GM12875 (cell line): ENCODE data around the gene POU2F1.
"Not testable (repeated sequence)": the region's sequence is repeated elsewhere in the genome, so short reads cannot be mapped to it uniquely, and the experiment has no call there.

Source experiments
- H3K4me3 ChIP-seq: one replicate; pipeline ENCODE4 v1.5.1; 2011; ENCODE audit warnings: low read depth, low read length, control low read depth
- TF ChIP-seq, protein P1 (sequence below): IDR thresholded peaks from 2 replicates; pipeline ENCODE4 v1.5.1; 2011; ENCODE audit warnings: low read depth, mild to moderate bottlenecking, control low read depth, inconsistent platforms, low read length, moderate library complexity, borderline replicate concordance; ENCODE audit not compliant: insufficient read depth

POU2F1 gene

DNA sequence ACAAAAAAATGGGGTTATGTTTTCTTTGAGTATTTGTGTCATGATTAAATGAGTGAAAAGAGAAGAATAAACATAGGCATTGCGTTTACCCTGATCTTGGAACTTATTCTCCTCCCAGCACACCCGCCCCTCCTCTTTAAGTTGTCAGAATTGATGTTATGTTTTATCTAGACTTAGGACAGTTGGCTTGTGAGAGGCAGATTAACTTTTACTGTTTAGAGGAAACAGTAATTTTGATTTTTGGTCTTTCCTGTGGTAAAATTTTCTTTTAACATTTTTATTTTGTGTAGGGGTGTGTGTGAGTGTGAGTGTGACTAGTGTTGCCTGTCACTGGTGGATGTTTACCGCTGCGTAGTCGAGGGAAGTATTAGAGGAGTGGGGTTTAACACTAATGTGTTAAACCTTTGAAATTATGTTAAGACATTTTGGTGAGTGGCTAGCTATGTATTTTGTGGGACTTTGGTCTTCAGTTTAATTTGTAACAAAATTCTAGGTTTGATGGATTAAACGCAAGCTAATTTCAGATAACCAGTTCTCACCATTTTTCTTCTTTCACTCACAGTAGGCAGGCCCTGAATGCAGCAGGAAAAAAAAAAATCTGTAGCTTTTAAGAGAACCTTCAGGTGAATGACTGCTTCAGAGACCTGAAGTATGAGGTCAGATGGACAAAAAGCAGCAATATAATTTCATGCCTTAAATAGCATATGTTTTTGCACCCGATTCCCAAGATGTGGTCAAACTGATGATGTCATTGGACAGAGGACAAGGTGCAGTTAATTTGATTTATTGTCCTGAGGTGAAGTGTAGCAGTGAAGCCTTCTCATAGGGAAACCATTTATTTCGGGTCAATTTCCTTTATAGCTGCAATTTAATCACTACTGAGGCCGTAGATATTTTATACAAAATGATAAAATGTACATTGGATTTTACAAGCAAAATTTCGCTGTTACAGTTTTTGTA lies 2.7 kb downstream of the POU2F1 start:
- H3K4me3 ChIP-seq: no peak overlapping the region
- TF ChIP-seq, protein P1, sequence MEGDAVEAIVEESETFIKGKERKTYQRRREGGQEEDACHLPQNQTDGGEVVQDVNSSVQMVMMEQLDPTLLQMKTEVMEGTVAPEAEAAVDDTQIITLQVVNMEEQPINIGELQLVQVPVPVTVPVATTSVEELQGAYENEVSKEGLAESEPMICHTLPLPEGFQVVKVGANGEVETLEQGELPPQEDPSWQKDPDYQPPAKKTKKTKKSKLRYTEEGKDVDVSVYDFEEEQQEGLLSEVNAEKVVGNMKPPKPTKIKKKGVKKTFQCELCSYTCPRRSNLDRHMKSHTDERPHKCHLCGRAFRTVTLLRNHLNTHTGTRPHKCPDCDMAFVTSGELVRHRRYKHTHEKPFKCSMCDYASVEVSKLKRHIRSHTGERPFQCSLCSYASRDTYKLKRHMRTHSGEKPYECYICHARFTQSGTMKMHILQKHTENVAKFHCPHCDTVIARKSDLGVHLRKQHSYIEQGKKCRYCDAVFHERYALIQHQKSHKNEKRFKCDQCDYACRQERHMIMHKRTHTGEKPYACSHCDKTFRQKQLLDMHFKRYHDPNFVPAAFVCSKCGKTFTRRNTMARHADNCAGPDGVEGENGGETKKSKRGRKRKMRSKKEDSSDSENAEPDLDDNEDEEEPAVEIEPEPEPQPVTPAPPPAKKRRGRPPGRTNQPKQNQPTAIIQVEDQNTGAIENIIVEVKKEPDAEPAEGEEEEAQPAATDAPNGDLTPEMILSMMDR: no peak

DNA sequence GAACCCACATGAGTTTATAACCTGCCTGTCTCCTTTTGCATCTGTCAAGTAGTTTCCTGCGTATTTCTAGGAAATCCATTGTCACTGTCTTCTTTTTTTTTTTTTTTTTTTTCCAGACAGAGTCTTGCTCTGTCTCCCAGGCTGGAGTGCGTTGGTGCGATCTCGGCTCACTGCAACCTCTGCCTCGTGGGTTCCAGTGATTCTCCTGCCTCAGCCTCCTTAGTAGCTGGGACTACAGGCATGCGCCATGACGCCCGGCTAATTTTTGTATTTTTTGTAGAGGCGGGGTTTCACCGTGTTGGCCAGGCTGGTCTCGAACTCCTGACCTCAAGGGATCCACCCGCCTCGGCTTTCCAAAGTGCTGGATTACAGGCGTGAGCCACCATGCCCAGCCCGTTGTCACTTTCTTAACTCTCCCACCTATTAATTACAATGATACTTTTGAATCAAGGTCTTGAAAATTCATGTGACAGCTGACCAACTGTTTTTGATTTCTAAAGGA lies 4.1 kb downstream of the POU2F1 start:
- not testable (repeated sequence) for H3K4me3 ChIP-seq

DNA sequence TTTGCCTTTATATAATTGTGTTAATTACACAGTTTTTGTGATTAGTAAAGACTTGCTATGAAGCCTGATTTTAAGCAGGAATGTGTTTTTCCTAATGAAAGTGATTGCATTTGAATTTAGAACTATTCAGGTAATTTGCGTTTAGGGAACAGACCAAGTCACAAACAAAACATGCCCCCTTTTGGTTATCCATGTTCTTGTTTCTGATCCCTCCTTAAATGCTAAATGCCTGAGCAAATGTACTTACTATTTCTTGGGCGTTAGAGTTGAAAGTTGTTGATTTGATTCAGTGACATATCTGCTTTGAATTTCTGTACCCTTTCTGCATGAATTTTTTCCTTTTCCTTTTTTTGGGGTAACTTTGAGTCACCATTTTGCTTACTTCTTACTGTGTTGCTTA lies 5.2 kb downstream of the POU2F1 start:
- H3K4me3 ChIP-seq: no peak overlapping the region
- TF ChIP-seq, protein P1: no peak

DNA sequence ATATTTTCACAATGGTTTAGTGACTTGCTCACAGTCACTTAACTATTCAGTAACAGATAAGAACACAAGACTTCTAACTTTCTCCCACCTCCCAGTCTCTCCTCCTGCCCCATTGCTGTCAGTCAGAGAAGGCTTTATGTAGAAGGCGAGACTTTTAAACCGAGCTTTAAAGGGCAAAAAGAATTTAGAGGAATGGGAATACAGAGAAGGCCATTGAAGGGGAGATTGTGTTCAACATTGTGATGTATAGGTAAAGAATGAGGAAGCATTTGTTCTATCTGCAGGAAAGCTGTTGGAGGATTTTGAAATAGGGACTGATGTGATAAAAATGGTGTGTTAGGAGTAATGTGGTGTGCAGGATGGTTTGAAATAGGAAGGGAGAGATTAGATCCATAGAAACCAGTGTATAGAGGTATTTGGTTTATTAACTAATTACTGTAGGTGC lies 7.3 kb downstream of the POU2F1 start:
- TF ChIP-seq, protein P1: no peak

DNA sequence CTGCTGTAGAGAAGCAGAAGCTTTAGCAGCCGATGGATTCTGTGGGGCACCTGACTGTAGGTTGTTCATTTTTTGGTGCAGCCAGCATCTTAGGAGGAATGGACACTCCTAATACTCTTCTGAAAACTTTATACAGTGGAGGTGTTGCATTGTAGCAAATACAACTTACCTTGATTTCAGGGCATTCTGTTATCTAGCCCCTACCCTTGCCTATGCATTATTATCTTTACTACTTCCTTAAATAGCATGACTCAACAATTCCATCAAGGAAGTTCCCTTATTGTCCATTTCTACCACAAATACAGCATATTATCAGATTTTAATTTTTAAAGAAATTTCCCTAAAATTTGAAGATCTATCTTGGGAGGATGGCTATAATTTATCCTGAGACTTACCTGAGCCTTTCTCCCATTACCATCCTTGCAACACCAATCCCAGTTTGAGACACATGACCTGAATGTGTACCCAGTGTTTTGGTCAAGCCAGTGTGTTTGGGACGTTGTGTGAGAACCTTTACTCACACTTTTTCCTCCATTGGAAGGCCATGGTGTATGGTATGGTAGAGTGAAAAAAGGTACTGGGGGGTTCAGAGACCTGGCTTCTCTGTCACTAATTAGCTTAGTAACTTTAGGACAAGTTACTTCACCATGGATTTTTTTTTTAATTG lies 9.2 kb downstream of the POU2F1 start:
- TF ChIP-seq, protein P1: no peak
- H3K4me3 ChIP-seq: no peak overlapping the region

More for the DNA sequence above, 7.3 kb downstream of the POU2F1 start:
- no peak overlapping the region for H3K4me3 ChIP-seq

DNA sequence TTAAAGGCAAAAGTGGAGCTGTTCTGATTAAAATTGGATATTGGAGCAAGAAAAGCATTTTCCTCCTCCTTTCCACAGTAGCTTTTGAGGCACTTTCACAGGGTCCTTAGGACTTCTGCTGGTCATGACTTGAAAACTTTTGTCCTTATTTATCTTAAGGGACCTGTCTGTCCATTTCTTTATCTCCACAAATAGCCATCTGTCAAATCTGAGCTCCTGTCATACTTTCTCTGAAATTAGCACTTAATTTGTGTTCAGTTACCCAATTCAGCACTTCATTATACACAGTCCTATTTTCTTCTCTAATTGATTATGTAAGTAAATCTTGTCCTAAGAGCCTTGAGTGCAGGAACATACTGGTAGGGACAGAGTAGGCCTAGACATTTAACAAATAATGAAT lies 9.8 kb downstream of the POU2F1 start:
- no peak overlapping the region for H3K4me3 ChIP-seq
- TF ChIP-seq, protein P1: no peak

DNA sequence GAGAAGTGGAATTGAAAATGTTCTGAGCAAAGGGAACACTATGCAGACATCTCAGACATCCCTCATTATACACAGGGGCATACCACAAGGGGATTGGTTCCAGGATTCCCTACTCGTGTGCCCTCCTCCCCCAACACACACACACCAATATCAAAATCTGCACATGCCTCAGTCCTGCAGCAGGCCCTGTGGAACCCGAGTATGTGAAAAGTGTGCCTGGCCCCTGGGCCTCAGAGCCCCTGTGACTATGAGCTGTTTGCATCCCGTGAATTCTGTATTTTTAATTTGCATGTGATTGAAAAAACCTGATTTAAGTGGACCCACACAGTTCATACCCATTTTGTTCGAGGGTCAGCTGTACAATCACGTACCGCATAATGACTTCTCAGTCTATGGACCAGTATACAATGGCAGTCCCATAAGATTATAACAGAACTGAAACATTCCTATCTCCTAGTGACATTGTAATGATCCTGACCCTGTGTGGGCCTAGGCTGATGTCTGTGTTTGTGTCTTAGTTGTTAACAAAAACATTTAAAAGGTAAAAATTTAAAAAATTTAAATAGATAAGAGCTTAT lies 11.3 kb downstream of the POU2F1 start:
- TF ChIP-seq, protein P1: no peak

More for the DNA sequence above, 11.3 kb downstream of the POU2F1 start:
- no peak overlapping the region for H3K4me3 ChIP-seq
